Measurements from ENCODE around the gene IL22RA2. TPM values are rescaled to one million over a fixed set of nuclear protein-coding genes. Genes with fewer than 3 reads are reported as not detected.

IL22RA2 gene
- 0.01 to 0.03 TPM in 2 of 3 replicates, not detected in the other for polyA plus RNA-seq
- polyA plus RNA-seq (2011; ENCODE audit: low read depth), result not detected
- not detected in 2 replicates for polyA plus RNA-seq (2011; cell fraction: cytosol; rRNA removed)
- not detected in 2 replicates for polyA plus RNA-seq (2011; cell fraction: nucleus; rRNA removed)
- polyA plus RNA-seq (2012; ENCODE audit: low replicate concordance), result not detected in 2 replicates
- polyA minus RNA-seq, result not detected in 3 replicates
- not detected for polyA minus RNA-seq (2011; cell fraction: cytosol; rRNA and poly(A)+ RNA removed)
- not detected in 2 replicates for polyA minus RNA-seq (2011; cell fraction: nucleus; rRNA and poly(A)+ RNA removed)

- Histone ChIP-seq H3K27ac (ENCODE audit: control insufficient read depth, insufficient read depth, low read length) (no peak within 1 kb of the TSS), H3K27me3 (ENCODE audit: control insufficient read depth, extremely low read depth, insufficient read depth, low read length) (no peaks in the 10 kb centered on the region), H3K9me3 (ENCODE audit: control insufficient read depth, low read depth, low read length) (no peaks in the 10 kb centered on the region), H4K20me1 (ENCODE audit: control insufficient read depth, extremely low read depth, insufficient read depth, low read length) (no peaks in the 10 kb centered on the region), H2AFZ (ENCODE audit: control insufficient read depth, low read length) (peak within 1 kb of the TSS; percentile 44), H3K79me2 (ENCODE audit: control insufficient read depth, insufficient read depth, low read length) (no peaks in the 10 kb centered on the region), H3K4me1 (ENCODE audit: control insufficient read depth, extremely low read depth, insufficient read depth, low read length) (no peaks in the 10 kb centered on the region), H3K9me1 (ENCODE audit: control insufficient read depth, extremely low read depth, insufficient read depth, low read length) (no peaks in the 10 kb centered on the region), H3K4me3 (ENCODE audit: control insufficient read depth in 2 of 3, extremely low read depth in 1 of 3, insufficient read depth in 2 of 3, low read depth in 1 of 3, low read length in 3 of 3) (no peak within 1 kb of the TSS), H3K4me2 (ENCODE audit: control insufficient read depth, extremely low read depth, insufficient read depth, low read depth, low read length) (no peak within 1 kb of the TSS), H3K9ac (ENCODE audit: control insufficient read depth, extremely low read depth, insufficient read depth, low read length) (no peak within 1 kb of the TSS), H3K36me3 (ENCODE audit: control insufficient read depth in 2 of 2, extremely low read depth in 1 of 2, insufficient read depth in 2 of 2, low read length in 2 of 2) (no peaks in the 10 kb centered on the region)
- dilution Hi-C loops (cut with MboI; ENCODE audit: extremely low pct_ligation_motif_present, low sequenced_read_pairs), result no loop called here
- TF ChIP-seq EZH2 (IDR thresholded peaks at IDR 0.05; ENCODE audit: low read length), result no peak
- TF ChIP-seq CTCF (optimal IDR thresholded peaks at IDR 0.05 in 1 of 3, IDR thresholded peaks at IDR 0.05 in 1 of 3, conservative IDR thresholded peaks at IDR 0.05 in 1 of 3; ENCODE audit: extremely low read depth in 1 of 3, insufficient read depth in 2 of 3, low read length in 3 of 3), result no peak
- FAIRE-seq, result no peak
- no peak for DNase-seq (ENCODE audit: low read depth, low spot score)
Observed at GRCh38 chr6:137173501-137173900, at the start of gene IL22RA2. TSS of gene IL22RA2 (minus strand) at chr6:137173644. CDS start at chr6:137161749, 11,895 bp downstream.

- Histone ChIP-seq H3K36me3 (ENCODE audit: control insufficient read depth in 2 of 2, extremely low read depth in 1 of 2, insufficient read depth in 2 of 2, low read length in 2 of 2) (no peaks in the 10 kb centered on the region), H3K9me3 (ENCODE audit: control insufficient read depth, low read depth, low read length) (no peaks in the 10 kb centered on the region), H3K4me2 (ENCODE audit: control insufficient read depth, extremely low read depth, insufficient read depth, low read depth, low read length) (no peak overlapping the region), H3K27ac (ENCODE audit: control insufficient read depth, insufficient read depth, low read length) (no peak overlapping the region), H3K79me2 (ENCODE audit: control insufficient read depth, insufficient read depth, low read length) (peaks cover 16% of the 10 kb centered on the region), H2AFZ (ENCODE audit: control insufficient read depth, low read length) (peak overlapping the region; percentile 67), H3K4me3 (ENCODE audit: control insufficient read depth in 2 of 3, extremely low read depth in 1 of 3, insufficient read depth in 2 of 3, low read depth in 1 of 3, low read length in 3 of 3) (no peak overlapping the region), H3K9me1 (ENCODE audit: control insufficient read depth, extremely low read depth, insufficient read depth, low read length) (no peaks in the 10 kb centered on the region), H3K9ac (ENCODE audit: control insufficient read depth, extremely low read depth, insufficient read depth, low read length) (no peak overlapping the region), H3K27me3 (ENCODE audit: control insufficient read depth, extremely low read depth, insufficient read depth, low read length) (no peaks in the 10 kb centered on the region), H4K20me1 (ENCODE audit: control insufficient read depth, extremely low read depth, insufficient read depth, low read length) (no peaks in the 10 kb centered on the region), H3K4me1 (ENCODE audit: control insufficient read depth, extremely low read depth, insufficient read depth, low read length) (peaks cover 12% of the 10 kb centered on the region)
- TF ChIP-seq EZH2 (IDR thresholded peaks at IDR 0.05; ENCODE audit: low read length), result no peak
- TF ChIP-seq CTCF (optimal IDR thresholded peaks at IDR 0.05 in 1 of 3, IDR thresholded peaks at IDR 0.05 in 1 of 3, conservative IDR thresholded peaks at IDR 0.05 in 1 of 3; ENCODE audit: extremely low read depth in 1 of 3, insufficient read depth in 2 of 3, low read length in 3 of 3), result no peak
- FAIRE-seq (no peak), DNase-seq (ENCODE audit: low read depth, low spot score) (no peak)
- dilution Hi-C loops (cut with MboI; ENCODE audit: extremely low pct_ligation_motif_present, low sequenced_read_pairs), result no loop called here
Observed at GRCh38 chr6:137222381-137222780, 48.9 kb upstream of the IL22RA2 start.
